HG02884 (cell line): ENCODE data around the gene B3GNT5.
A peak's percentile ranks its signal among the peaks of the same experiment; 100 is the strongest.

Experiments used
- ATAC-seq: cut with Tn5 transposase; IDR thresholded peaks from one replicate; pipeline ENCODE4 v1.9.1; 2021; ENCODE audit warnings: mild to moderate bottlenecking, moderate library complexity; ENCODE audit not compliant: unreplicated experiment

B3GNT5 gene

GRCh38 chr3:183288117-183288516 is 35.1 kb downstream of the B3GNT5 start:
- no peak for ATAC-seq

GRCh38 chr3:183290216-183290615 is 37.2 kb downstream of the B3GNT5 start:
- no peak for ATAC-seq

- no peak for ATAC-seq
These were observed 38.5 kb downstream of the B3GNT5 start for GRCh38 chr3:183291497-183292031.

DNA sequence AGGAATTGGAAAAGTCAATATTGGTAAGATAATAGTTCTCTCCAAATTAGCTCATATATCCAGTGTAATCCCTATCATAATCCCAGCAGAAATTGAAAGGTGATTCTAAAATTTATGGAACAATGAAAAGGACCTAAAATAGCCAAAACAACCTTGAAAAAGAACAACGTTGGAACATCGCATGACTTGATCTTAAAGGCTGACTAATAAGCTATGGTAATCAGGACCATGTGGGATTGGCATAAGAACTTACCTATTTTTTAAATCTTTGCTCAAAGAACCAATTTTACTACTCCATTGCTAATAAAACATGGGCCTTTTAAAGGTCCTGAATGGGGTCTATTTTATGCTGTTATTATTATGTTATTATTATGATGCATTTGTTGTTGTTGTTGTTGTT is 40.9 kb downstream of the B3GNT5 start:
- no peak for ATAC-seq

- no peak for ATAC-seq
These were observed 42.2 kb downstream of the B3GNT5 start for GRCh38 chr3:183295211-183295610.

- ATAC-seq, result no peak
These were observed 43.9 kb downstream of the B3GNT5 start for GRCh38 chr3:183296944-183297343.

DNA sequence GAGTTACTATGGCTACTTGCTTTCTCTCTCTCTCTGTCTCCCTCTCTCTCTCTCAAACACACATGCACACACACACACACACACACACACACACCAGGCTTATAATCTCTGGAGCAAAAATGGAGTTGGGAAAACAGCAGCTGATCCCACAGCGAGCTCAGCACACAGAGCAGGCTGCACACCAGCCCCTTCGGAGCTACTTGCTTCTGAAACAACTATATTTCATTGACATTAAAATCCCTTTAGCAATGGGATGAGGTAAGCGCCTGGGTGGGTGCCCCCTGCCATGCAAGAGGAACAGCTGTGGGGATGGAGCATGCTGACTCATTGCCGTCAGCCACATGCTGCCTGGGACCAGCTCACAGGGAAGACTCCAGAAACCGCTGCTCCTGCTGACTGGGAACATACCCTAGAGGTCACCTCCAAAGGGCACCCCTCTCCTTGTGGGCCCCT is 45.7 kb downstream of the B3GNT5 start:
- ATAC-seq, result no peak

DNA sequence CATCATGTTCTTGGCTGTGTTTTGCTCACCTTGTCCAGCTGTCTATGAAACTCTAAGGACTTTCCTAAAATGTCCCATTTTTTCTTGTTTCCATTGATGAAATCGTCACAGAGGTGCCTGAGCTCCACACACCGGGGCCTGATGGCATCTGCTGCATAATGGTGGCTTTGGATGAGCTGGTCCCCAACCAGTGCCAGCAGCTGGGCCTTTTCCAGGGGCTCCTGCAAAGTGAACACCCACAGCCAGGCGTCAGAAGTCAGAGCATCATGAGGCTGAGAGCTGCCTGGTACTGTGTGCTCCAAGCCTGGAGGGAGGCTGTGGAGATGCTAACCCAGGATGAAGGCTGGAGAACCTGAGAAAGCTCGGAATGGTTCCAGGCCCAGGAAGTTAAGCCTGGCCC is 46.9 kb downstream of the B3GNT5 start:
- no peak for ATAC-seq

DNA sequence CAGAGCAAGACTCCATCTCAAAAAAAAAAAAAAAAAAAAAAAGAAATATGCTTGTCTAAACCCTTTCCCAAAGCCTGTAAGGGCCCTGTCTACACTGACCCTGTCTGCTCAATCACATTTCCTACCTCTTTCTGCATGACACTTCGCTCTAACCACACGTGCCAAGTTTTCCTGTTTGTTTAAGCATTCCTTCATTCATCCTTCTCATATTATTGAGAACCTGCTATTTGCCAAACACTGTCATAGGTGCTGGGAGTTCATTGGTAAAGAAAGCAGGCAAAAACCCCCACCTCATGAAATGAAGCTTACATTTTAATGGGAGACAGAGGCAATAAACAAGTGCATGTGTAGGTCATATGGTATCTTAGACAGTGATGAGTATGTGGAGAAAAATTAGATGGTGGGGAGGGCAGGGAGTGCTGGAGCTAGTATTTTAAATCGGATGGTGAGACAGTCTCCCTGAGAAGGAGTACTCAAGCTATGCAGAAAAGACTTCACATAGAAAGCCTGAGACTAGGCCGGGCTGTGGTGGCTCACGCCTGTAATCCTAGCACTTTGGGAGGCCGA is 48.0 kb downstream of the B3GNT5 start:
- ATAC-seq, result no peak

- ATAC-seq, result no peak
These were observed 49.0 kb downstream of the B3GNT5 start for GRCh38 chr3:183301937-183302580.

GRCh38 chr3:183303690-183304089 is 50.6 kb downstream of the B3GNT5 start:
- no peak for ATAC-seq

- peak; percentile 84 for ATAC-seq
These were observed 54.0 kb downstream of the B3GNT5 start for GRCh38 chr3:183306798-183307671.

- ATAC-seq, result no peak
These were observed 54.7 kb downstream of the B3GNT5 start for GRCh38 chr3:183307749-183308148.

DNA sequence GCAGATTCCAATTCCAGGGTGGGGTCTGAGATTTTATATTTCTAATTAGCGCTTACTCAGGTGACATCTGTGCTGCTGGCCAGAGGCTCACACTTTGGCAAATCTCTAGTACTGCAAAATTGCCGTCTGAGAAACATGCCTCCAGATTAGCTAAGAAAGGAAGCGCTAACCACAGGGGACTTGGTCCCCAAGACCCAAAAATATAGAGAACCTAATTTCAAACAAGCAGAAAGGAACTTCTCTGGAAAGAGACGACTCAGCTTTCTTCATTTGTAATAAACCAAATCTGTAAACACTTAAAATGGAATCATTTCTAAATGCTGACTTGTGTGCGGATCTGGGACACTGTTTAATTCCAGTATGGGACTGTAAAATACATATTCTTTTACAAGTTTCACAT is 55.7 kb downstream of the B3GNT5 start:
- ATAC-seq, result no peak

DNA sequence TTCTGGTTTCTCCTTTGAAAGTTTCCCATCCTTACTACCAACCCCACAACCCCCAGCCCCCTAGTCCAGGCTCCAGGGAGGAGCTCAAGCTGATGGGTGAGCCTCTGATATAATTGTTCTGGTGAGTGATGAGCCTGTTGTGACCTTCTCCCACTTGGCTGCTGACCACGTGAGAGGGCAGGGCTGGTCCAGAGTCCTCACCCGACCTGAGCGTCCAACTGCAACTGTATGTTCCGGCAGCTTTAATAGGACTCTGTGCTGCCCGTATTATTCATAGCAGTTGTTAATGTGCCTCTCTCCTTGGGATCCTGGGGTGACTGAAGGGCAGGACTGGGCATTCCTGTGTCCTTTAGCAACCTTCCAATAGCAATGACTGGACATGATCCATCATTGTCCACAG is 56.2 kb downstream of the B3GNT5 start:
- no peak for ATAC-seq

DNA sequence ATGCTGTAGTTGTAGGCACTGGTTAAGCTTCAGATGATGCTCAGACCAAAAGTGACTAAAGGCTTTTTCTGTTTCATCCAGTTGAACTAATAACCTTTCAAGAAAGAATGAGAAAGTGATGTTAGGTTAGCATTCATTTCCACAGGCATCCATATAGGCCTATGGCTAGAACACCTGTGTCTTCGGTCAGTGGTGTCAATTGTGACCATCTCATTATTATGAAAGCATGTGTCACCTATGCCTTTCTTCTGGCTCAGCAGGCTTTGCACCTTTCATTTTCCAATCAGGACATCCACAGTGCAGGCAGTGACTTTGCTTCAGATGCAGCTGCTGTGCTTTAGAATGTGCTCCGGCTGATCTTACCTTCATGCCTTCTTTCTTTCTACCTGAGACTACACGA is 57.9 kb downstream of the B3GNT5 start:
- ATAC-seq, result no peak

DNA sequence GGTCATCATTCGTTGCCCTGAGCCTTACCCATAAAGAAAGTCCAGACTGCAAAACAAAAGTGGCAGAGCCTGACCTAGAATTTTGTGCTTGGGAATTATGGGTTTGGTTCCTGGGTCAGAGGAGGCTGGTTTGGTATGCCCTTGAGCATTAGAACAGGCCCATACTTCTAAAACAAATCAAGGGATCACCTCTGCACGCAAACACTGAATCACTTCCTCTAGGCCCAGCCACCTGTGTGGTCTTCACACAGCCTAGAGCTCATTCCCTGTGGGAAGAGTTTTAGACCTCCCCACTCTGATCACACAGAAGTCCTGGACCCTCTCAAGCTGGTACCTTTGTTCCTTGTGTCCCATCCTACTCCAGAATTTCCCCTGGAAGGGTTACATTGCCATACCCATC is 59.4 kb downstream of the B3GNT5 start:
- no peak for ATAC-seq

GRCh38 chr3:183313351-183313750 is 60.3 kb downstream of the B3GNT5 start:
- no peak for ATAC-seq

- ATAC-seq, result no peak
These were observed 60.7 kb downstream of the B3GNT5 start for GRCh38 chr3:183313764-183314163.

DNA sequence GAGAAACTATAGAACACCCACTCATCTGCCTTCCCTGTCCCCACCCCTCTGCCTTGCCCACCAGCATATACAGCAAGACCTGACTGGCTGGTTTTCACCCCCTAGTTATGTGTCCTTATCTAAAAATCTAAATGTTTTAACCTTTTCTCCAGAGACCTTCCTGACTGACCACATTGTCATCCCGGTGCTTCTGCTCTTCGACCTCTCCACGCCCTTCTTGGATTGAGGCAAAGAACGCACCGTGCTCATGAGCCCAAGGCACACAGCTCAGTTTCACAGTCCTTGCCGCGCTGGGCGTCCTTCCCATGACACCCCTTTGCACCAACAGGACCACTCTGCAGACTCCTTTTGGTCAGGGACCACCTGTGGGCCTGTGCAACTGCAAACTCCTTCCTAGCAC is 62.7 kb downstream of the B3GNT5 start:
- no peak for ATAC-seq

- no peak for ATAC-seq
These were observed 64.2 kb downstream of the B3GNT5 start for GRCh38 chr3:183317271-183317670.
